Stimulated activated CD4-positive, alpha-beta T cell treated with anti-CD3 and anti-CD28 coated beads, Interleukin-15, amount 100 ng/mL, for 1 hour (primary cell): ENCODE results near the gene ZNF532.

Experiments
- DNase-seq, 2 donors: peaks; one replicate each; pipeline ENCODE4 v3.0.0-alpha.2; 2020; ENCODE audit warnings: low read depth in 1 of 2, low spot score in 1 of 2

Gene ZNF532

GRCh38 chr18:58970943-58971790 lies 106.5 kb downstream of the ZNF532 start:
- no peak for DNase-seq

- no peak for DNase-seq
Observed at GRCh38 chr18:58975296-58975695, 110.6 kb downstream of the ZNF532 start.

- DNase-seq: no peak
Observed at GRCh38 chr18:58975781-58976180, 111.1 kb downstream of the ZNF532 start.

DNA sequence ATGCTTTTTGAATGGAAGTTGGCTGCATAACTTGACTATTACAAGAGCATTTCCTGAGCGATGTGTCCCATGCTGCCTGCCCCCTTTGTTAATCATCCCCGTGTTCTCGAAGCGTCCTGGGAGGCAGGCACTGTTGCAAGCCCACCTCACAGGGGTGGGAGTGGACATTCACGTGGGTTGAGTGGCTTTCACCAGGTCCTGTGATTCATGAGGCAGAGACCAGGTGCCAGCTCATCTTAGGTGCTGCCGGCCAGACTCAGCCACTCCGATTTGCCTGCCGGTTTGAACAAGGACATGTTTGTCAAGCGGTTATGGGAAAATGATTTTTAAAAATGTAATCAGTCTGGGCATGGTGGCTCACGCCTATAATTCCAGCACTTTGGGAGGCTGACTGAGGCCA lies 112.5 kb downstream of the ZNF532 start:
- no peak for DNase-seq

DNA sequence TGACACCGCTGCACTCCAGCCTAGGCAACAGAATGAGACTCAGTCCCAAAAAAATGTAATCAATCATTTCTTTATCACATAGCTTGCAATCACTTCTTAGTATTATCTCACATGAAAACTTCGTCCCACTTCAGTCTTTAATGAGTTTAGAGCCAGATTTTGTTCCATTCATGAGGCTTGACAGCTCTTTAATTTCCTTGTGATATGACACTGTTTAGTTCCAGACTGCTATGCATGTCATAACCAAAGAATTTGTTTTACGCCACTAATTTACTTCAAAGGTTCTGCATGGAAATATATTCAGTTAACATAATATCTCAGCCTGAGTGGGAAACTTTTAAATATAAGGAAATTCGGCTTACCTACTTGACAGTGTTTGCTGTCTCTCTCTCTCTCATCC lies 113.1 kb downstream of the ZNF532 start:
- no peak for DNase-seq

- DNase-seq: no peak
Observed at GRCh38 chr18:58978916-58979315, 114.2 kb downstream of the ZNF532 start.

- DNase-seq: no peak
Observed at GRCh38 chr18:58979615-58980014, 114.9 kb downstream of the ZNF532 start.

DNA sequence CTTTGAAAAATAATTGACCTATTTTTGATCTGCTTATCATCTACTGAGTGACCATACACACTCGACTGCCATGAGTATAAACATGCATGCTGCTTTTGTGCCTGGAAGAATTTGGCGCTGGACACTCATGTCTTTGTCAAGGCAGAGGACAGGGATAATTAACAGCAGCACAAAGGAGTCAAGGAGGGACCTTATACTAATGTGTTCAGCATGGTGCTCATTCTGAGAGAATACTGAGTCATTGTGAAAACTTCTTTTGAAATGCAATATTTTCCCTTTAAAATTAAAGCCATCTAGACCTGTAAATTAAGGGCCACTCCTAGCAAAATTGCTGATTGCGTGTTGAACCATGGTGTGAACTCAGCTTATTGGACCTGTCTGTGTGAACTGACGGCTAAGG lies 116.3 kb downstream of the ZNF532 start:
- DNase-seq: no peak

- DNase-seq: no peak
Observed at GRCh38 chr18:58983260-58984155, 118.8 kb downstream of the ZNF532 start.

GRCh38 chr18:58988600-58988999 lies 123.9 kb downstream of the ZNF532 start:
- DNase-seq: no peak

- no peak for DNase-seq
Observed at GRCh38 chr18:58989184-58989759, 124.6 kb downstream of the ZNF532 start.

- no peak for DNase-seq
Observed at GRCh38 chr18:58990720-58991119, 126.0 kb downstream of the ZNF532 start.

- DNase-seq: no peak
Observed at GRCh38 chr18:58991167-58991798, 126.6 kb downstream of the ZNF532 start.

GRCh38 chr18:58992301-58993231 lies 127.9 kb downstream of the ZNF532 start:
- DNase-seq: no peak

GRCh38 chr18:58993260-58993659 lies 128.6 kb downstream of the ZNF532 start:
- no peak for DNase-seq

- no peak for DNase-seq
Observed at GRCh38 chr18:58995663-58996062, 131.0 kb downstream of the ZNF532 start.

DNA sequence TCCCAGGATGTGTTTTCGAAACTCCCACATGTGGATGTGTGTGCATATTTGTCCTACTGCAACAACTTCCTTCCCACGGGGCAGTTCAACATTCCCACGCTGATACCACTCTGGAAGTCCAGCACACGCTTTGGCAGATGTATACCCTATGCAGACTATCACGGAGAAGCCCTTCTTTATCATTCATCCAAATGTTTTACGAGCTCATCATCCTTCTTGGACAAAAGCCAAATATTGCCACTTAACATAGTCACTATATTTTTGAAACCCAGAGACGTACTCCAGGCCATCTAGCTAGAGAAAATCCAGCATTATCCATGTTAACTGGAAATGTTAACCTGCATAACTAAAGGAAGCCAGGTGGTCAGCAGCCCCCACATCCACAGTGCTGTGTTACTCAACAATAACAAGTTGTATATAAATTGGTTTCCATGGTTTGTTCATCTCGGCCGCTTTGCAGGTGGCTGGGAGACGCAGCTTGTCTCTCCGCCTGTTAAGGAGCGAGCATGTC lies 131.5 kb downstream of the ZNF532 start:
- no peak for DNase-seq

DNA sequence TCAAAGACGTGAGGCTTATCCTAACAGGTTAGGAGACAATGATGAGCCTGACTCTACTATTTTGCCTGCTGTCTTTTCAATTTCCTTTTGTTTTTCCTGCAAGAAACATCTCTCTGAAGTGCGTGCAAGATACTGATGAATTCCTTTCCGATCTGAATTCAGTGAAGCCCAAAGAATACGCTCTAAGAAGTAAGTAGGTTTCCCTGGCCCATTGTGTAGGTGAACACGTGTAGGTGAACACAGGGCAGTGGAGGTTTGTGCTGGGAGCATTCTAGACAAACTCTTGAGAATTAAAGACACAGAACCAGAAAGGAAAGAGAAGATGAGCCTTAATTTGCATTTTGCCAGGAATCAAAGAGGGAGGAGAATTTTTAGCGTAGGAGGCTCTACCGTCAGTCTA lies 132.0 kb downstream of the ZNF532 start:
- no peak for DNase-seq

DNA sequence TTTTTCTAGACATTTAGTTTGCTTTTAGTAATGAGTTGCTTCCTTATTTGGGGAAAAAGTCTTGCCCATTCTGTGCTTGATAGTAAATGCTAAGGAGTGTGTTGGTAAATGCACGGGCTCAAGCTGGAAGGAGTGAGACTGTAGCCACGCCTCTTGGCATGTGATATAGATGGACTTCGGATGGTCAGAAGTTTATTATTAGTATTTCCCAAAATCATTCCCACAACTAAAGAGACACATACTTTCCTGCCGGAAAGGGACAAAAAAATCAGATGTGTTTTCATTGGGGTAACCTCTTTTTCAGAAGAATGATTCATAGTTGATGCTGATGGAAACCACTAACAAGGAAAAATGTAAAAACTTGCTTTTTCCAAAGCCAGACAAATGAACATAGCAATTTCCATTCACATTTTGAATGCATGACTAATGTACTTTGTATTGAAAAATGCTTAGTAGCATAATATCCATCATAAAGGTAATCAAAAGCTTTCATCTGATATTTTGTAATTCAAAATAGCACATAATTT lies 133.2 kb downstream of the ZNF532 start:
- no peak for DNase-seq
